Raji (cell line): ENCODE results near the gene MYOZ2.

Experiments
- POLR2A ChIP-seq: IDR thresholded peaks from 2 replicates; pipeline ENCODE4 v1.6.1; 2011; ENCODE audit warnings: low read depth, low read length, control low read depth; ENCODE audit not compliant: insufficient read depth

Gene MYOZ2

DNA sequence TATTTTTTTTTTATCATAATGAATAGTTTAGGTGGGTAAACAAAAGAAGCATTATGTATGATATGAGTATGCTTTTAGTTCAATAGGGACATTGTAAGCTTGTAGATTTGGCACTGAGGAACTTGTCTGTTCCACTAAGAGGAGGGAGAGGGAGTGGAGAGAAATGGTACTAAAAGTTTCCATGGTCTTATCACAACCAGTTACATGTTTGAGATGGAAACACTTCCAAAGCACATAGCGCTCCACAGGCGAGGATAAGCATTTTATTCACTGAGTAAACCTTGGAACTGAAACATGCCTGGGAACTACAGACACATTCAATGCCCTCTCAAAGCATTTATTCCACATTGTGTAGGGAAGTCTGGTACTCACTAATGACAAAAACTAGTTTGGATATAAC is 15.5 kb downstream of the MYOZ2 start:
- TF ChIP-seq POLR2A: no peak

DNA sequence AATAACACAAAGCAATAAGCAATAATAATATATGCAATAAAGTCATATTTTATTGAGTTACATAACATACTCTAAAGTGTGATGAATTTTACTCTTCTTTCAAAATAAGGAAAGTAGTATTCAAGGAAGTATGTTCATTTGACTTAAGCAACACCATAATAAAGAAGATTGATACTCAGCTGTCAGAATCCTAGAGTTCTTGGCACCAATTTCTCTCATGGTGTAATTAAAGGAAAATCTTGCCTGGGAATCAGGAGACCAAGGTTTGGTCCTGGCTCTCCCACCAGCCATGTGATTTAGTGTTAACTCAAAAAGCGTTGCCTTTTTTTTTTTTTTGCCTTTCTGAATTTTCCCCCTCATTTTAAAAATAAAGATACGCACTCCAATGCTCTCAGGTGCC is 17.1 kb downstream of the MYOZ2 start:
- no peak for TF ChIP-seq POLR2A

DNA sequence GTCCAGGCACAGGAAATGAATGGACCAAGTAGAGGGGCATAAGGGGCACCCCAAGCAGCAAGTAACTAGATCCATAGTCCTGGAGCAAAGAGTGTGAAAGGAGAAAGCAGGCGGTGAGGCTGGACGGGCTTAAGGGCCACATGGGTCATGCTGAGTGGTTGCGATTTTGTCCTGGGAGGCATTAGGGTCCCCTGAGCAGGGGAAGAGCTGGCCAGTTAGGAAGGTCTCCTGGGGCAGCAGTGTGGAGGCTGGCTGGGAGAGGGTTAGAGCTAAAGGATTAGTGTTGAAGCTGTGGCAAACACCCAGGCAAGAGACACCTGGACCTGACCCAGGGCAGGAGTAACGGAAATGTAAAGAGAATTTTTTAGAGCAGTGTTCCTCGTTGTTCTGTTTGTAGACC is 26.5 kb downstream of the MYOZ2 start:
- no peak for TF ChIP-seq POLR2A

DNA sequence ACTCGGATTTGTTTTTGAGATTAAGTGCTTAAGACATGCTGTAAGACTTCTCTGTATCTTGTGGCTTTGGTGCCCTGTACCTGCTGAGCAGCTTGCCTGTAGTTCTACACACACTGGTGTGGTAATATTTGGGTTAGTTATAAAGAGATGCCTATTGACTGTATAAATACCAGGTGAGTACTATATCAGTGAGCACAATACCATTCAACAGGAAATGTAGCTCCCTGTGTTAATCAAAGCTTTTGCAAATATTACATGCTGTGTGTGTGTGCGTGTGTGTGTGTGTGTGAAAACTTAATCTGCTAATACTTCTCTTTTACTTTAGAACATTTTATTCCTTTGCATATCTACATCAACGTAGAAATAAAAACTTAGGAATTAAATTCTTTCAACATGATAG is 30.1 kb downstream of the MYOZ2 start:
- TF ChIP-seq POLR2A: no peak

DNA sequence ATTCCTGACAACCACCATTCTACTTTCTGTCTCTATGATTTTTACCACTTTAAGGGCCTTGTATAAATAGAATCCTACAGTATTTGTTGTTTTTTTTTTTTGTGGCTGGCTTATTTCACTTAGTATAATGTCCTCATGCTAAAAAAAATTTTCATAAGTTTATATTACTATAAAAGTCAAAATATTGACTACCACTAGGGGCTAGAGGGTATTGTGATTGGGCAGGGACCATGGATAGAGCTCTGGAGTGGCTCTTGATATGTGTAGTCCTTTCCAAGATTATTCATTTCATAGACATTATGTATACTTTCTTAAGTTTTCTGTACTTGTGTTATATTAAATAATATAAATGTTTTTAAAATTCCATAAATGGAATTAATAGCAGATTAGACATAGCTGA is 34.6 kb downstream of the MYOZ2 start:
- TF ChIP-seq POLR2A: no peak

DNA sequence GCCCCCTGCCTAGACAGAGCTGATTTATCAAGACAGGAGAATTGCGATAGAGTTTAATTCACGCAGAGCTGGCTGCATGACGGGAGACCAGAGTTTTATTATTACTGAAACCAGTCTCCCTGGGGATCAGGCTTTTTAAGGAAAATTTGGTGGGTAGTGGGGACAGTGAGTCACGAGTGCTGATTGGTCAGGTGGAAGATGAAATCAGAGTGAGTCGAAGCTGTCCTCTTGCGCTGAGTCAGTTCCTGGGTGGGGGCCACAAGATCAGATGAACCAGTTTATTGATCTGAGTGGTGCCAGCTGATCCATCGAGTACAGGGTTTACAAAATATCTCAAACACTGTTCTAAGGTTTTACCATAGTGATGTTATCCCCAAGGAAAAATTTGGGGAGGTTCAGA is 36.6 kb downstream of the MYOZ2 start:
- TF ChIP-seq POLR2A: no peak

DNA sequence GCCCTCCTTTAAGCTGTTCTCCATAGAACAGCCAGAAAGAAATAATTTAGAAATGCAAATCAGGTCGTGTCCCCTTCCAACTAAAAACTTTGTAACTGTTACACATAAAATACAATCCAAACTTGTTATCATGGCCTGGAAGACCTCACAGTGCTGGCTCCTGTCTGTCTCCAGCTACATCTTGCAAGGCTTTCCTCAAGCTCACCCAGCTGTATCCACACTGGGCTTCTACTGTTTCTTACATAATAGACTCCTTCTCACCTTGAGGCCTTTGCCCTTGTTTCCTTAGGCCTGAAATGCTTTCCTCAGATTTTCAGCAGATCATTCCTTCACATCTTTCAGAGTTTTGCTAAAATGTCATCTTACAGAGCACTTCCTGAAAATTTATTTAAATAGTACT is 43.4 kb downstream of the MYOZ2 start:
- no peak for TF ChIP-seq POLR2A

DNA sequence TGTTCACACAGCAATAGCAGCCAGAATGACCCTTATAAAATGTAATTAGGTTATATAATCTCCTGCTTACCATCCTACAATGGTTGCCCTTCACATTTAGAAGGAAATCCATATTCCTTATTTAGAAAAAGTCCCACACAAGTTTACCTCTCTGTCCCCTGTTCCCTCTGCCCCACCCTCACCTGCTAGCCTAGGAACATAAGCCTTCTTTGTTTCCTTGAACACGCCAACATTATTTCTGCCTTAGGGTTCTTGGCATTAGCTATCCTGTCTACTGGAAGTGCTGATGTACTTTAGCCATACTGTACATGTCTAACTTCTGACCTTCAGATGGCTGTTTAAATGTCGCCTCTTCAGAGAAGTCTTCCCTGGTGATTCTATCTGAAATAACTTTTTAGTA is 48.5 kb downstream of the MYOZ2 start:
- no peak for TF ChIP-seq POLR2A

DNA sequence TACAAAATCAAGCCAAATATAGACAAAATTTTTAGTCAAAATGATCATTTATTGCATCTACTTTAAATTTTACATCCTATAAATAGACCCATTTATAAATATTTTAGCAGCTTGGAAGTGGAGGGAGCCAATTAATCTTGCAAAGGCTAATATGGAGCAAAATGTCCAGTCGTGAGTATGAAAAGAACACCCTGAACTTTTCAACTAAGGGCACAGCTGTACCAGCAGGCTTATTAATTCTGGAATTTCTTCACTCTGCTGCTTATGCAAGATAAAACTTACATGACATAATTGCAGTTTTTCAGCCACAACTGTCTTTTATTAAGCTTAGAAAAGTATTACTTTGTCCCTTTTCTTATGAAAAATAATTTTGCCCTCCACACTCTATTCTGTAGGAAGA is 54.0 kb downstream of the MYOZ2 start:
- no peak for TF ChIP-seq POLR2A

DNA sequence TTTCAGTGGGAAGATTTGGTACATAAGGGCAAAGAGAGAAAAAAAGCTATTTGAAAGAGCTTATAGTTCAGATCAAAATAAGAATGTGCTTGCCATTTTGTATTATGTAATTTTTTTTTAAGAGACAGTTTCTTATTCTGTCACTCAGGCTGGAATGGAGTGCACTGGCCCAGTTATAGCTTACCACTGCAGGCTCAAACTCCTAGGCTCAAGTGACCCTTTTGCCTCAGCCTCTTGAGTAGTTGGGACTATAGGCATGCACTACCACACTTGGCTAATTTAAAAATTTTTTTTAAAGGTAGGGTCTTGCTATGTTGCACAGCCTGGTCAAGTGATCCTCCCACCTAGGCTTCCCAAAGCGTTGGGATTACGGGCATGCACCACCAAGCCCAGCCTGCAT is 54.7 kb downstream of the MYOZ2 start:
- no peak for TF ChIP-seq POLR2A

DNA sequence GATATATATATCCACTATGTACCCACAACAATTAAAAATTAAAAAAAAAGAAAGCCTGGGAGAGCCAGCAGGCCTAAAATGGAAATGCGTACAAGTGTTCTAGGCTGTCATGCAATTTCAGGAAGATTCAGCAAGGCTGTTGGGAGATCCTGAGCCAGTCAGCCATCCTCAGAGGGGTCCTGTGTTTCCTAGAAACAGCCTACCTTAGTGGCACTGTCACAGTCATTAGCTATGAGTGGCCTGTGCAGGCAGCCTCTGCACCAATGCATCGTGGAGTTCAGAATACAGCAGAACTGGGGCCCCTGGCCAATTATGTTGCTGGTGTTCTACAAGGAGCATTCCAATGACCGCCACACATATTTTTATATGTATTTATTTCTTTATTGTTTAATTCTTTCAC is 55.9 kb downstream of the MYOZ2 start:
- TF ChIP-seq POLR2A: no peak

DNA sequence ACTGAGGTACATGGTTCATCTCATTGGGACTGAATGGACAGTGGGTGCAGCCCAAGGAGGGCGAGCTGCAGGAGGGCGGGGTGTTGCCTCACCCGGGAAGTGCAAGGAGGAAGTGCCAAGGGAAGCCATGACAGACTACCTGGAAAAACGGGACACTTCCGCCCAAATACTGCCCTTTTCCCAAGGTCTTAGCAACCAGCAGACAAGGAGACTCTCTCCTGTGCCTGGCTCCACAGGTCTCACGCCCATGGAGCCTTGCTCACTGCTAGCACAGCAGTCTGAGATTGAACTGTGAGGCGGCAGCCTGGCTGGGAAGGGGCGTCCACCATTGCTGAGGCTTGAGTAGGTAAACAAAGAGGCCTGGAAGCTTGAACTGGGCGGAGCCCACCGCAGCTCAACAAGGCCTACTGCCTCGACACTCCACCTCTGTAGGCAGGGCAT is 62.2 kb downstream of the MYOZ2 start:
- no peak for TF ChIP-seq POLR2A

DNA sequence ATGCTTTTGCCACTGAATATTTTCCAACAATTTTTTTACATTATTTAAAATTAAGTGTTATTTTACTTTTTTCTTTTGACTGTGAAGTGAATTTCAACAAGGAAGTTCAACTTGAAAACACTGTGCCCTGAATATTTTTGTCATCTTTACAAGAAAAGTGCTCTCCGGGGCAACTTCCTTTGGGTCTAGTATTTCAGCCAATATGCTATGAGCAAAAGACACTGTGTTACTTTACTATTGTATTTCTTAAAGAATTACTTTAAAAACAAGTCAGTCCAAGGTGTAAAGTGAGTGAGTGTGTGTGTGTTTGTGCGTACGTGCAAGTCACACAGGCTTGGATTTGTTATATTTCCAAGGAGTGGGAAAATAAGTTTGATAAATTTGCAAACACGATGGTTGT is 69.3 kb downstream of the MYOZ2 start:
- TF ChIP-seq POLR2A: no peak

DNA sequence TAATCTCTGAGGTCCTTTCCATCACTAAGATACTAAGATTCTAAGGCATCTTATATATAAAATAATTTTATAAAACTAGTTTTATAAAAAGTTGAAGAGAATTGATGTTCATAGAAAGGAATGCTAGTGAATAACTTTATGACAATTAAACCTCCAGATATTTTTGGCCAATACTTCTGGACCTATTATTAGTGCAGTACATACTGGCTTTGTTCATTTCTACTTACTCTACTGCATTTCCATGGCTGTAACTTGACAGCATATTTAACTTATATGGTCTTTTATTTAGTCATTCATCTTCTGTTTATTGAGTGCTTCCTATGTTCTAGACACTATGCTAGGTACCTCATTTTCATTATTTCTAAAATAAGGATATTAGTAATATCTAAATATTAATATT is 70.1 kb downstream of the MYOZ2 start:
- TF ChIP-seq POLR2A: no peak

DNA sequence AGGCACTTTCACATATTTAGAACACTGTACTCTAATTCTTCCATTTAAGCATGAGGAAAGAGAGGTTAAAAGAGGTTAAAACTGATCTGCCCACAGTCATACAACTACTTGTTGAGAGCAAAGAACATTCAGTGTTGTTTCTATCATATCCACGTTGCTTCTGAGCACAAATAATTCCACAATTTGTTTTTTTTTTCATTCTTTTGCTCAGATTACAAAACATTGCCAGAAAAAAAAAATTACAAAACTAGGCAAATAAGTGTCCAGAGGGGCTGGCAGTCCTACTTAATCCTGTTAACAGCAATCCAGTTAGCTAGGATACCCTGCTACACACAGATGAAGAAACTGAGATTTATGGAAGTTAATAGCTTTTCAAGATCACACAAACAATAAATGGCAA is 70.5 kb downstream of the MYOZ2 start:
- no peak for TF ChIP-seq POLR2A

DNA sequence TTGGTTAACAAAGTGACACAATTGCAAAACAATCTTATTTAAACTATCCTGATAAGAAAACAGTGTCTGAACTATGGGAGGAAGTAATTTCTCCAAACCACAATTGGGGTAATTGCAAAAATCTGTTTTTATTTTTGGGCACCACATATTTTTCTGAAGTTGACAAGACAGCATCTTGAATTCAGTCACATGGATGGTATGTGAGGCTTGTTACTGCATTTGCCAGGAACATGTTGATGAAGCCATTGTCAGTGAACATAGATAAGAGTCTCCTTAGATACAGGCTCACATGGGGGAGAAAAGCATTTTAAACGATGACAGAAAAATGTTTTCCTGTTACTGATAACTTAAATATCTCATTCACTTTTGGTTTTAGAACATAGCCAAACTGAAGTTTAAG is 71.4 kb downstream of the MYOZ2 start:
- no peak for TF ChIP-seq POLR2A

DNA sequence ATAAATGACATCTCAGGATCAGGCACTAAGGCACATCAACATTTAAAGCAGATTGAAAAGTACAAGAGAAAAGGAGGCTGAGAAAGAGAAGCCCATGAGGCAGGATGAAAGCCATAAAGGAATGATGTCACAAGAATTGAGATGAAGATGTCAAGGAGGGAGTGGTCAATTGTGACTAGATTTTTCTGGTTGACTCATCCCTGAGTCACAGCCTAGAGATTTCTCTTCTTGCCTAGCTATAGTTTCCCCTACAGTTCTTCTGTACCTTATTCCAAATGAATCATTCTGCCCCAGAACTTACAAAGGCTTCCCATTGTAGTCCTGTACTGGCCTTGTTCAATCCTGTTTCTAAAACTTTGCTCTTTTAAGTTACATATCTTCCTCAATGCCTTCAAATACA is 73.4 kb downstream of the MYOZ2 start:
- no peak for TF ChIP-seq POLR2A

DNA sequence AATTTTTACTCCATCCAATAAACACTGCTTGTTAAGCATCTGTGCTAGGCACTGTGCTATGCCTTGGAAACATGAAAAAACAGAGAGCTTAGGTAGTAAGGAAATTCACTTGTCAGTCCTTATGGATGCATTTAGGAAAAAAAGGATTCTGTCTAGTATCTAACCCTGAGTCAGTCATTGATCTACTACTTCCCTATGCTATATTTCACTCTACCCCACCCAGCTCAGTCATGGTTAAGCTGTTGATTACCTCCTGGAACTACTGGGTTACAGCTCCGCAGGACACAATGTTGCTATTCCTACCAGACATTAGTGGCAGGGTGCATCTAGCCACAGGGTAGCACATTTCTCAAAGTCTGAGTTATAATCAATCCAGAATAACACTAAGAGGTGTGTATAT is 74.0 kb downstream of the MYOZ2 start:
- no peak for TF ChIP-seq POLR2A
